ENCODE results near the gene SDHAF2.

DNA sequence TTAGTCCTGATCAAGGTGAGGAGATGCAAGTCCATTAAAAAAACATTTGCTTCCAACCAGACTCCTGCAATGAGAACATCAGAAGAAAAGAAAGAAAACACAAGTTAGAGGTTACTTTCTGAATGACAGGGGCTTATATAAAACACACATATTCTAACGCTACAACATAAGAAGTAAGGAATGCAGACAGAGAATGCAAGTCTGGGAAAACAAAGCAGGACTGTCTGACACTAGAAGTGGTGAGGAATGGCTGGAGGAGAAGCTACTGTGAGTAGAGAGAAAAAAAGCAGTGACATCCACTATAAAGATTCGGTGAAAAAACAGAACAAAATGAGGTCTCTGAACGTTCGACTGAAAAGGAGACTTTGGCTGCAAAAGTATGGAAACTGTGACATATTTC lies 25.3 kb upstream of the SDHAF2 start:
- TF ChIP-seq, protein P1, sequence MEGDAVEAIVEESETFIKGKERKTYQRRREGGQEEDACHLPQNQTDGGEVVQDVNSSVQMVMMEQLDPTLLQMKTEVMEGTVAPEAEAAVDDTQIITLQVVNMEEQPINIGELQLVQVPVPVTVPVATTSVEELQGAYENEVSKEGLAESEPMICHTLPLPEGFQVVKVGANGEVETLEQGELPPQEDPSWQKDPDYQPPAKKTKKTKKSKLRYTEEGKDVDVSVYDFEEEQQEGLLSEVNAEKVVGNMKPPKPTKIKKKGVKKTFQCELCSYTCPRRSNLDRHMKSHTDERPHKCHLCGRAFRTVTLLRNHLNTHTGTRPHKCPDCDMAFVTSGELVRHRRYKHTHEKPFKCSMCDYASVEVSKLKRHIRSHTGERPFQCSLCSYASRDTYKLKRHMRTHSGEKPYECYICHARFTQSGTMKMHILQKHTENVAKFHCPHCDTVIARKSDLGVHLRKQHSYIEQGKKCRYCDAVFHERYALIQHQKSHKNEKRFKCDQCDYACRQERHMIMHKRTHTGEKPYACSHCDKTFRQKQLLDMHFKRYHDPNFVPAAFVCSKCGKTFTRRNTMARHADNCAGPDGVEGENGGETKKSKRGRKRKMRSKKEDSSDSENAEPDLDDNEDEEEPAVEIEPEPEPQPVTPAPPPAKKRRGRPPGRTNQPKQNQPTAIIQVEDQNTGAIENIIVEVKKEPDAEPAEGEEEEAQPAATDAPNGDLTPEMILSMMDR (IDR thresholded peaks at IDR 0.05; ENCODE audit: poor library complexity): no peak
- TF ChIP-seq EZH2phosphoT487 (IDR thresholded peaks at IDR 0.05; ENCODE audit: low read depth, severe bottlenecking, unreplicated experiment): no peak
- TF ChIP-seq EZH2 (IDR thresholded peaks at IDR 0.05; ENCODE audit: borderline replicate concordance): no peak

All from hepatocyte (in vitro differentiated cells).